RWPE2 (cell line): Measurements from ENCODE around the gene SOX9.

Experiments
- ATAC-seq: fragments of 200-7000 bp; cut with Tn5 transposase; 3 replicates; pipeline ENCODE4 v1.9.1; 2021; ENCODE audit warnings: low read depth
- DNase-seq: peaks from one replicate; pipeline ENCODE4 v3.0.0-alpha.2; 2020; ENCODE audit warnings: low spot score
- H3K27ac ChIP-seq: fragments of 450-650 bp; 2 replicates; pipeline ENCODE4 v1.5.1; 2017; ENCODE audit warnings: mild to moderate bottlenecking; ENCODE audit not compliant: poor library complexity, severe bottlenecking
- H3K27me3 ChIP-seq: fragments of 250-450 bp; sonication (Bioruptor Pico); 2 replicates; pipeline ENCODE4 v1.5.1; 2021; ENCODE audit warnings: mild to moderate bottlenecking, moderate library complexity; ENCODE audit not compliant: insufficient read depth, poor library complexity, severe bottlenecking
- H3K36me3 ChIP-seq: fragments of 250-450 bp; sonication (Bioruptor Pico); 2 replicates; pipeline ENCODE4 v1.5.1; 2020; ENCODE audit warnings: low read depth, mild to moderate bottlenecking, moderate library complexity
- H3K4me1 ChIP-seq: fragments of 250-450 bp; sonication (Bioruptor Pico); 2 replicates; pipeline ENCODE4 v1.5.1; 2021; ENCODE audit warnings: mild to moderate bottlenecking, moderate library complexity; ENCODE audit not compliant: insufficient read depth, poor library complexity, severe bottlenecking
- H3K4me3 ChIP-seq: fragments of 250-450 bp; sonication (Bioruptor Pico); 2 replicates; pipeline ENCODE4 v1.5.1; 2021; ENCODE audit warnings: mild to moderate bottlenecking, moderate library complexity; ENCODE audit not compliant: severe bottlenecking
- H3K9me3 ChIP-seq: fragments of 250-450 bp; sonication (Bioruptor Pico); 2 replicates; pipeline ENCODE4 v1.5.1; 2021; ENCODE audit warnings: mild to moderate bottlenecking, moderate library complexity; ENCODE audit not compliant: severe bottlenecking
- TF ChIP-seq, protein P1 (sequence below): fragments of 450-650 bp; IDR thresholded peaks from one replicate; pipeline ENCODE4 v1.5.1; 2017; ENCODE audit warnings: mild to moderate bottlenecking, moderate library complexity; ENCODE audit not compliant: poor library complexity, severe bottlenecking

Gene SOX9

GRCh38 chr17:72101526-72101925, 19.3 kb upstream of the SOX9 start:
- Histone ChIP-seq H3K4me3 (no peak overlapping the region), H3K36me3 (no peaks in the 10 kb centered on the region), H3K27me3 (no peaks in the 10 kb centered on the region), H3K27ac (no peak overlapping the region), H3K9me3 (no peaks in the 10 kb centered on the region), H3K4me1 (peaks cover 13% of the 10 kb centered on the region)
- no peak for DNase-seq
- TF ChIP-seq, protein P1, sequence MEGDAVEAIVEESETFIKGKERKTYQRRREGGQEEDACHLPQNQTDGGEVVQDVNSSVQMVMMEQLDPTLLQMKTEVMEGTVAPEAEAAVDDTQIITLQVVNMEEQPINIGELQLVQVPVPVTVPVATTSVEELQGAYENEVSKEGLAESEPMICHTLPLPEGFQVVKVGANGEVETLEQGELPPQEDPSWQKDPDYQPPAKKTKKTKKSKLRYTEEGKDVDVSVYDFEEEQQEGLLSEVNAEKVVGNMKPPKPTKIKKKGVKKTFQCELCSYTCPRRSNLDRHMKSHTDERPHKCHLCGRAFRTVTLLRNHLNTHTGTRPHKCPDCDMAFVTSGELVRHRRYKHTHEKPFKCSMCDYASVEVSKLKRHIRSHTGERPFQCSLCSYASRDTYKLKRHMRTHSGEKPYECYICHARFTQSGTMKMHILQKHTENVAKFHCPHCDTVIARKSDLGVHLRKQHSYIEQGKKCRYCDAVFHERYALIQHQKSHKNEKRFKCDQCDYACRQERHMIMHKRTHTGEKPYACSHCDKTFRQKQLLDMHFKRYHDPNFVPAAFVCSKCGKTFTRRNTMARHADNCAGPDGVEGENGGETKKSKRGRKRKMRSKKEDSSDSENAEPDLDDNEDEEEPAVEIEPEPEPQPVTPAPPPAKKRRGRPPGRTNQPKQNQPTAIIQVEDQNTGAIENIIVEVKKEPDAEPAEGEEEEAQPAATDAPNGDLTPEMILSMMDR = no peak
- ATAC-seq = no peak

DNA sequence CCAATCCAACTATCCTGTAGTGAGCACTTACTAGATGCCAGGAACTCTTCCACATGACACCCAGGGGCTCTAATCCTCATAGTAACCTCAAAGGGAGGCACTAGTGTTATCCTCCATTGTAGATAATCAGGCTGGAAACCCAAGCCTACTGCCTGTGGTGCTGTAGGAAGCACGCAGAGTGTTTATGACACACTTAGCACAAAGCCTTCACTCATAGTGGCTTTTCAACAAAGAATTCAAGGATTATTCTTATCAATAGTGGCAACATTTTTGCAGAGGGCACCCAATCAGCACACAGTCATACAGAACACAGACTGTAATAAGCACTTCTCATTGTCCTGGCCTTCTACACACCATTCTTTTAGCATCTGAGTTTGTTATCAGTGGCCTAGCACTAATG, 18.5 kb upstream of the SOX9 start:
- TF ChIP-seq, protein P1 = no peak
- peaks cover 5% of the 10 kb centered on the region for H3K4me1 ChIP-seq
- no peaks in the 10 kb centered on the region for H3K9me3 ChIP-seq
- no peak for DNase-seq
- ATAC-seq = no peak
- H3K4me3 ChIP-seq = no peak overlapping the region
- no peaks in the 10 kb centered on the region for H3K27me3 ChIP-seq
- no peak overlapping the region for H3K27ac ChIP-seq
- H3K36me3 ChIP-seq = no peaks in the 10 kb centered on the region

DNA sequence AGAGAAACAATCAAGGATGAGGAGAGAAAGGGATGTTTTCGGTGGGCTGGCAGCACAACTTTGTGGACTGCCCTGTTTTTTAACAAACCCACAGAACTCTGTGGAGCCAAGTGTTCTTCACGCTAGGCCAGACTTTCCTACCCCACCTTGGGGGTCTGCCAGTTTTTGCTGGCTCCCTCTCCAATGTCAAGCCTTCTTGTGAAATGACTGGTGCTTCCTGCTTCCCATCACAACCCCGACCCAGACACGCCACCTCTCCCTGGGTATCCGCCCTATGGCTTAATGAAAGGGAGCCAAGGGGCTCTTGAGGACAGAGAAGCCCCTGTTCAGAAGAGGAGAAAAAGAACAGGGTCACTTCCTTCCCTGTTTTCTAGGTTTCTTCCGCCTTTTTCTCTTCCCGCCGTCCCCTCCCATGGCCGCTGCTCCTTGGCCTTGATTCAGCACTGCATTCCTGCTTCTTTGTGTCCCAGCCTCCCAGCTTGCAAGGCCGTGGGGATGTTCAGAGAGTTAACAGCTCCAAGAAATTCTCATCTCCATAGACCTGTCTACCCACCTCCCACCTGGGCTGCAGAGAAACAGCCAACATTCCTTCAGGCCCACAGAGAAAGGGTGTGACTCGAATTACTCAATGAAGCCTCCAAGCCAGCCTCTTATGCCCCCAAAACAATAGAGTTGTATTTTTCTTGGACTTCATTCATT, 16.5 kb upstream of the SOX9 start:
- Histone ChIP-seq H3K27ac (no peak overlapping the region), H3K4me1 (peaks cover 4% of the 10 kb centered on the region), H3K36me3 (no peaks in the 10 kb centered on the region), H3K9me3 (no peaks in the 10 kb centered on the region), H3K4me3 (no peak overlapping the region), H3K27me3 (no peaks in the 10 kb centered on the region)
- ATAC-seq (no peak), DNase-seq (no peak)
- TF ChIP-seq, protein P1 = no peak

GRCh38 chr17:72104863-72105234, 16.0 kb upstream of the SOX9 start:
- no peaks in the 10 kb centered on the region for H3K36me3 ChIP-seq
- no peaks in the 10 kb centered on the region for H3K9me3 ChIP-seq
- peaks cover 4% of the 10 kb centered on the region for H3K4me1 ChIP-seq
- no peaks in the 10 kb centered on the region for H3K27me3 ChIP-seq
- no peak for DNase-seq
- TF ChIP-seq, protein P1 = no peak
- ATAC-seq = no peak
- no peak overlapping the region for H3K4me3 ChIP-seq
- H3K27ac ChIP-seq = no peak overlapping the region

DNA sequence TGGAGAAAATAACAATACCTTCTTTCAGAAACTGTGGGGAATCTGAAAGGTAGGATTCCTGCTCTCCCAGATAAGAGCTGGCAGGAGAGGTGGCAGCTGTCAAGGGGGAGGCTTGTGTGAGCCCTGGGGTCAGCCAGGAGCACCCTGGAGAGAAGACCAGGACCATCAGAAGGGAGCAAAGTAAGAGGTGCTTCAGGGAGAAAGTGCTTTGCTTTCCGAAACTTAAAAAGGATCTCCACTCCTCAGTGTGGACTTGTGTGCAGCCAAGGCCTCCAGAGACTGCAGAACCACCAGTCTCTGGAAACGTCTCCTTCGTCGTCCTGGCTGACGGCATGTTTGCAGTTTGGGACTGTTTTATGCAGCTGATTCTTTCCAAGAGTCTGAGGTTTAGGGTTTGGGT, 13.7 kb upstream of the SOX9 start:
- Histone ChIP-seq H3K27me3 (no peaks in the 10 kb centered on the region), H3K27ac (no peak overlapping the region)
- TF ChIP-seq, protein P1 = no peak

More for the DNA sequence above, 13.7 kb upstream of the SOX9 start:
- Histone ChIP-seq H3K4me3 (no peak overlapping the region), H3K4me1 (peaks cover 4% of the 10 kb centered on the region), H3K9me3 (no peaks in the 10 kb centered on the region), H3K36me3 (no peaks in the 10 kb centered on the region)
- no peak for DNase-seq
- no peak for ATAC-seq
